BJ (cell line): ENCODE results near the gene PSMB11. TPM values are rescaled to one million over a fixed set of nuclear protein-coding genes. Genes with fewer than 3 reads are reported as not detected.
A peak's percentile ranks its signal among the peaks of the same experiment; 100 is the strongest.

ENCODE experiments used
- CTCF ChIA-PET: fragments of 350-600 bp; formaldehyde crosslinking; extraction: SDS; loops from one replicate; lab custom pipeline; 2021; ENCODE audit warnings: antibody characterized with exemption, inconsistent platforms; lab: Yijun Ruan, JAX
- POLR2A ChIA-PET: fragments of 300-600 bp; sonication (Branson Sonifier 250); formaldehyde crosslinking; extraction: SDS; loops from one replicate; lab custom pipeline; 2021; ENCODE audit warnings: antibody characterized with exemption; lab: Charles Lee
- DNase-seq: peaks from one replicate; pipeline ENCODE4 v3.0.0-alpha.2; 2011; ENCODE audit warnings: low read depth
- H3K27me3 ChIP-seq: 2 replicates; pipeline ENCODE4 v1.6.0; 2011; ENCODE audit warnings: low read length; ENCODE audit not compliant: control insufficient read depth, insufficient read depth
- H3K36me3 ChIP-seq: 2 replicates; pipeline ENCODE4 v1.5.1; 2011; ENCODE audit warnings: low read length; ENCODE audit not compliant: control insufficient read depth, insufficient read depth
- H3K4me3 ChIP-seq: 2 replicates; pipeline ENCODE4 v1.5.1; 2011; ENCODE audit warnings: low read depth, mild to moderate bottlenecking, control low read depth, low read length
- polyA plus RNA-seq: library from polyadenylated mRNA; depleted of rRNA; stranded (reverse); fragments of >200 nt; gene quantifications from 2 replicates; pipeline ENCODE4 v1.2.3, GENCODE V29; 2011
- TF ChIP-seq, protein P1 (sequence below): IDR thresholded peaks from 2 replicates; pipeline ENCODE4 v1.5.1; 2011; ENCODE audit warnings: low read depth, mild to moderate bottlenecking, control low read depth, inconsistent platforms, low read length, moderate library complexity; ENCODE audit not compliant: insufficient read depth

The PSMB11 gene
- polyA plus RNA-seq, 1 experiment = not detected

DNA sequence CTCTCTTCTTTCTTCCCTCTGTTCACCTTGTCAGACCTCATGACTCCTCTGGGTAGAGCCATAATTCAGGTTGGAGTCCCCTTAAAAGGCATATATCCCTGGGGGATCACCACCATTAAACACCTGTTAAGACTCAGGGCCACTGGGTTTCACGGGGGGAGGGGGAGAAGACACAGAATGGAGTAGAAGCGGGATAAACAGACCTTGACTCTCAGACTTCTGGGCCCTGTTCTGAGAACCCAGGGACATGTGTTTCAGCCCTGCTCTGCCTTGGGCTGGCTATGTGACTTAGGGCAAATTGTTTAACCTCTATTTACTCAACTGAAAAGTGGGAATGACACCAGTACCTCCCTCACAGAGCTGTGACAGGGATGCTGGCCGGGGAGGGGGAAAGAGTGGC, 10.7 kb downstream of the PSMB11 start:
- POLR2A ChIA-PET = no interaction called here
- no peak for DNase-seq
- CTCF ChIA-PET = interaction anchor here (2.2 to 19.2 kb wide), 2 partner anchors 14 to 63 kb away, joined by 5 to 539 read pairs; partner anchors contain the start of gene AJUBA
- Histone ChIP-seq H3K4me3 (no peak overlapping the region), H3K36me3 (peaks cover 3% of the 10 kb centered on the region; the same call in 1 of the 2 replicates), H3K27me3 (no peaks in the 10 kb centered on the region)
- TF ChIP-seq, protein P1, sequence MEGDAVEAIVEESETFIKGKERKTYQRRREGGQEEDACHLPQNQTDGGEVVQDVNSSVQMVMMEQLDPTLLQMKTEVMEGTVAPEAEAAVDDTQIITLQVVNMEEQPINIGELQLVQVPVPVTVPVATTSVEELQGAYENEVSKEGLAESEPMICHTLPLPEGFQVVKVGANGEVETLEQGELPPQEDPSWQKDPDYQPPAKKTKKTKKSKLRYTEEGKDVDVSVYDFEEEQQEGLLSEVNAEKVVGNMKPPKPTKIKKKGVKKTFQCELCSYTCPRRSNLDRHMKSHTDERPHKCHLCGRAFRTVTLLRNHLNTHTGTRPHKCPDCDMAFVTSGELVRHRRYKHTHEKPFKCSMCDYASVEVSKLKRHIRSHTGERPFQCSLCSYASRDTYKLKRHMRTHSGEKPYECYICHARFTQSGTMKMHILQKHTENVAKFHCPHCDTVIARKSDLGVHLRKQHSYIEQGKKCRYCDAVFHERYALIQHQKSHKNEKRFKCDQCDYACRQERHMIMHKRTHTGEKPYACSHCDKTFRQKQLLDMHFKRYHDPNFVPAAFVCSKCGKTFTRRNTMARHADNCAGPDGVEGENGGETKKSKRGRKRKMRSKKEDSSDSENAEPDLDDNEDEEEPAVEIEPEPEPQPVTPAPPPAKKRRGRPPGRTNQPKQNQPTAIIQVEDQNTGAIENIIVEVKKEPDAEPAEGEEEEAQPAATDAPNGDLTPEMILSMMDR = no peak

DNA sequence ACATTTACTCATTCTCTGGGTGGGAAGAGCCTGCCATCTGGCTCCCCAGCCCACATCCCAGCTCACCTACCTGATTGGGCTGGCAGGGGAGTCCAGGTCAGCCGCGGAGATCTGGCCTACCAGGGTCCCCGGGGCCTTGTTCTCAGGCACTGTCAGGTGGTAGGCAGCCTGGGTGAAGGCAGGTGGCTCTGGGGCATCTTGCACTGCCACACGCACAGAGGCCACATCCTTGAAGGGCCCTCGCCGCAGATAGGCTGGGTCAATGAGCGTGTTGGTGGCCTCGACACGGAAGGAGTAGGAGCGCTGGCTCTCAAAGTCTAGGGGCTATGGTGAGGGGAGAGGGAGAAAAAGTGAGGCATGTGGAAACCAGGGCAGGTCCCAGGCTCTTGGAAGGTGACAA, 11.4 kb downstream of the PSMB11 start:
- TF ChIP-seq, protein P1 = no peak
- Histone ChIP-seq H3K36me3 (peaks cover 3% of the 10 kb centered on the region; the same call in 1 of the 2 replicates), H3K4me3 (no peak overlapping the region), H3K27me3 (no peaks in the 10 kb centered on the region)
- ChIA-PET POLR2A (no interaction called here), CTCF (interaction anchor here (0.7 to 19.2 kb wide), 5 partner anchors 14 to 136 kb away, joined by 3 to 539 read pairs (median 57); partner anchors contain the start of gene AJUBA)
- DNase-seq = no peak

DNA sequence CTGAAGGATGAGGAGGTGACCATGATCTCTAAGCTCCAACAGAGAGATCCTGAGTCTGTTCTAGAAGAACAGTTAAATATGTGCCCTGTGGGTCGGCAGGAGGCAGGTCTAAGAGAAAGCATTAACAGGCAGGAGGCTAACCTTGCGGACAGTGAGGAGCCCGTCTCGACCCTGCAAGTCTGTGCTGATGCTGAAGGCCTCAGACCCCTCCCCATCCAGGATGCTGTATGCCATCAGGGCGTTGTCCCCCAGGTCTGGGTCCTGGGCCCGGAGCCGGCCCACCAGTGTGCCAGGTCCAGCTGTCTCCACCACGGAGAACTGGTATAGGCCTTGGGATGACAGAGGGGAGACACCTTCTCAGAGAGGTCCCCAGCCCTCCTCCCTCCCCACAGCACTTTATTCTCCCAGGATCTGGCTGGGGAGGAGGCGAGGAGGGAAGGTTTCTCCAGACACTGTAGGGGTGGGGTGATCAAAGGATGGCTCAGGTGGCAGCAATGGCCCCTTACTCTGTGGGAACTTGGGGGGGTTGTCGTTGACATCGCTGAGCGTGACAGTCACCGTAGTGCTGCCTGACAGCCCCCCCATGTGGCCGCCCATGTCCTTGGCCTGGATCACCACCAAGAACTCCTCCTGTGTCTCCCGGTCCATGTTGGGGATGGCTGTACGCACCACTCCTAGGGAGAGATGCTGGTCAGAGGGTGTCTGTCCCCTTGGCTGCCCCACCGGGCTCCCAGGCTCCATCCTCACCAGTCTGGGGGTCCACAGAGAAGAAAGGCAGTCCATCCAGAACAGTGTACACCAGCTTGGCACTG, 12.2 kb downstream of the PSMB11 start:
- ChIA-PET POLR2A (no interaction called here), CTCF (interaction anchor here (0.6 to 19.2 kb wide), 9 partner anchors 11 to 124 kb away, joined by 3 to 539 read pairs (median 13); partner anchors contain the start of genes AJUBA and PRMT5)
- no peaks in the 10 kb centered on the region for H3K27me3 ChIP-seq
- no peak overlapping the region for H3K4me3 ChIP-seq
- TF ChIP-seq, protein P1 = peak; percentile 30; the same call in 1 of the 2 replicates
- DNase-seq = no peak
- H3K36me3 ChIP-seq = peaks cover 10% of the 10 kb centered on the region

DNA sequence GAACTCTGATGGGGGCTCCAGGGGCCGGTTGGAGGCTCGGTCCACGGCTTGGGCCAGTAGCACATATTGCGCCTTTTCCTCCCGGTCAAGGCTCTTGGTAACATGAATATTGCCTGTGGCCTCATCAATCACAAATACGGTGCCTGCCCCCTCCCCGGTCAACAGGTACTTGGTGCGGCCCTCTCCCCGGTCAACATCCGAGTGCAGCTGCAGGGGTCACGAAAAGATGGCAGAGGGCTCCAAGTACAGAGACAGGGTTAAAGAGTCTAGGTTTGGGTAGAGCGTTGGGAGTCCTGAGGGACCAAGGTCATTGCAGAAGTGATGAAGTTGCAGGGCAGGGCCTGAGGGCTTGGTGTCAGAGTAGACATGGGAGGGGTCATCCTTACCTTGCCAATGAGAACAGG, 13.1 kb downstream of the PSMB11 start:
- TF ChIP-seq, protein P1 = no peak
- ChIA-PET POLR2A (no interaction called here), CTCF (interaction anchor here (0.8 to 19.2 kb wide), 16 partner anchors 8 to 125 kb away, joined by 3 to 539 read pairs (median 6); partner anchors contain the start of genes AJUBA, PRMT5 and PSMB11)
- Histone ChIP-seq H3K27me3 (no peaks in the 10 kb centered on the region), H3K4me3 (no peak overlapping the region), H3K36me3 (peaks cover 12% of the 10 kb centered on the region)
- no peak for DNase-seq

DNA sequence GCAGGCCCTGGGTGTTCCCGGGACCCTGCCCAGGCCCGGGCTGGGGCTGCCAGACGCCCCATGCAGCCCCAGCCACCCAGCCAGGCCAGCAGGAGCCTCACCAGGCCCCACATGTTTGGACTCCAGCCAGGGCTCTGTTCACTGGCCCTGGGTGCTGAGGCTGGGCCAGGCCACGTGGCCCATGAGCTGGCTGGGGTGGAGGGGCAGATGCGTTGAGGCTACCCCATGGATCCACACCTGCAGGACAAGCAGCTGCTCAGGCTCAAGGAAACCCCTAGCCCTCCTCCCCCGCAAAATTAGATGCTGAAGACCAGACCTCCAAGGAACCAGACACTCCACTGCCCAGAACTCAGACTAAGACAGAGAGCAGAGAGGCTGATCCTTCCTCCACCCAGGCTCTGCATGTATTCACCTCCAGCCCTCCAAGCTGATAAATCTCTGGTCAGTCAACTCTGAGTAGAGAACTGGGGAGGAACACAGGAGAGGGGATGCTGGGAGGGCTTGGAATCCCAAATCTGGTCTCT, 13.7 kb downstream of the PSMB11 start:
- H3K4me3 ChIP-seq = no peak overlapping the region
- ChIA-PET POLR2A (interaction anchor here (0.6 kb wide), 1 partner anchor 78 kb away, joined by 9 read pairs; no protein-coding TSS in a partner anchor), CTCF (interaction anchor here (0.5 to 19.2 kb wide), 20 partner anchors 9 to 129 kb away, joined by 3 to 539 read pairs (median 4); partner anchors contain the start of genes AJUBA, PRMT5 and PSMB11)
- no peaks in the 10 kb centered on the region for H3K27me3 ChIP-seq
- no peak for DNase-seq
- TF ChIP-seq, protein P1 = no peak
- H3K36me3 ChIP-seq = peaks cover 15% of the 10 kb centered on the region
